8988T (cell line): ENCODE measurements around the gene RAI1.
"Not testable (repeated sequence)": the region's sequence is repeated elsewhere in the genome, so short reads cannot be mapped to it uniquely, and the experiment has no call there.

ENCODE experiments used
- DNase-seq: peaks from one replicate; pipeline ENCODE4 v3.0.0; 2011

The RAI1 gene

GRCh38 chr17:17664064-17664452 lies 17.2 kb upstream of the RAI1 start:
- DNase-seq, result no peak

- DNase-seq, result no peak
These were observed 16.0 kb upstream of the RAI1 start for GRCh38 chr17:17665255-17665654.

- DNase-seq, result no peak
These were observed 15.0 kb upstream of the RAI1 start for GRCh38 chr17:17666111-17666714.

DNA sequence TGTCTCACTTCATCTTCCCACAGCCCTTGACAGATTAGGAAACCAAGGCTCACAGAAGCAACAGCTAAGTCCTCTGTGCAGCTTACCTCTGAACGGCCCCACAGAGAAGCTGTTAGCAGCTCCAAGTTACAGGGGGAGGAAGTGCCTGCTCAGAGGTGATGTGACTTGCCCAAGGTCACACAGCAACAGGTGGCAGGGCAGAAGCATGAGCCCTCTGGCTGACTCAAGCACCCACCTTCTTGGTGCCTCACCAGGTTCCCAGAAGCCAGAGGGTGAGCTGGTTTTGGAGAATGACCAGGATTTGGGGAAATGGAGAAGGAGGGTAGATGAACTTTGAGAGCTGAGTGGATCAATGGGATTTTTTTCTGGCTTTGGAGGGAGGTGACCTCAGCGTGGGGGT lies 14.0 kb upstream of the RAI1 start:
- DNase-seq, result no peak

GRCh38 chr17:17667947-17668346 lies 13.3 kb upstream of the RAI1 start:
- no peak for DNase-seq

DNA sequence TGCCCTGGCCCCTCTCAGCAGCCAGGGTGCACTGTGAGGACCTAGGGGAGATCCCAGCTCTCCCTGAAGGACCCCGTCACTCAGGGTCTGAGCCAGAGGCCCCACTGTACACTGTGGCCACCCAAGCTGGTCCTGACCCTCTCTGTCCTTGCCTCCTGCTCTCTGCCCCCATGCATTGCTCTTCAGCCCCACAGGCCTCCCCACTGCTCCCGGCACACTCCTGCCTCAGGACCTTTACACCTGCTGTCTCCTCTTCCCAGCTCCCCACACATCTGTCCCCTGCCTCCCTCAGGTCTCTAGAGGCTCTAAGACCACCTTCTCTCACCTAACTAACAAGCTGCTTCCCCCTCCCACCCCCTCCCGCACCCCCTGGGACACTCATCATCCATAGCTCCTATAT lies 12.9 kb upstream of the RAI1 start:
- DNase-seq, result no peak

GRCh38 chr17:17668775-17669579 lies 12.3 kb upstream of the RAI1 start:
- no peak for DNase-seq

DNA sequence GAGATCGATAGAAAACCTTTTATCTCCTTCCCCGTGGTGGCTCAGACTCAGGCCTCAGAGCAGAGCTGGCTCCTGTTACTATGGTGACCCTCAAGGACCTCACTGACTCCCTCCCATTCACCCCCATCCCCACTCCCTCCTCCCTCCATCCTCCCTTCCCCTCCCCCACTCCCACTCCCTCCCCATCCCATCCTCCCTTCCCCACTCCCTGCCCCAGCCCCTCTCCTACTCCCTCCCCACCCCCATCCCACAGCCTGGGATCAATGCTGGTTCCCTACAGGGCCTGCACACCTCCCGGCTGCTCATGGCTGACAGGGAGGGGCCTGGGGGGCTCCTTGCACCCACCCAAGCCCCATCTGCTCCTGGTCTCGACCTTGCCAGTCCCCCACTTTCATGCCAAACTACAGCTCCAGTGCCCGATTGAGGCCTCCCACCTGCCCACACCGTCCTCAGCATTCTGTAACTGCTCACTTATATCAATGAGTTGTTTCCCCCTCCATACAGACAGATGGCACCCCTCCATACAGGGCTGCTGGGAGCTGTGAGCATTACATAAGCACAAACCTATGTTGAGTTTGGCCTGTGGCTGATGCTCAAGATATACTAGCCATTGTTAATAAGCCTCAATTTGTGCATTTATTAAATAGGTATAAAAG lies 11.6 kb upstream of the RAI1 start:
- DNase-seq, result no peak

- no peak for DNase-seq
These were observed 10.5 kb upstream of the RAI1 start for GRCh38 chr17:17670701-17671305.

DNA sequence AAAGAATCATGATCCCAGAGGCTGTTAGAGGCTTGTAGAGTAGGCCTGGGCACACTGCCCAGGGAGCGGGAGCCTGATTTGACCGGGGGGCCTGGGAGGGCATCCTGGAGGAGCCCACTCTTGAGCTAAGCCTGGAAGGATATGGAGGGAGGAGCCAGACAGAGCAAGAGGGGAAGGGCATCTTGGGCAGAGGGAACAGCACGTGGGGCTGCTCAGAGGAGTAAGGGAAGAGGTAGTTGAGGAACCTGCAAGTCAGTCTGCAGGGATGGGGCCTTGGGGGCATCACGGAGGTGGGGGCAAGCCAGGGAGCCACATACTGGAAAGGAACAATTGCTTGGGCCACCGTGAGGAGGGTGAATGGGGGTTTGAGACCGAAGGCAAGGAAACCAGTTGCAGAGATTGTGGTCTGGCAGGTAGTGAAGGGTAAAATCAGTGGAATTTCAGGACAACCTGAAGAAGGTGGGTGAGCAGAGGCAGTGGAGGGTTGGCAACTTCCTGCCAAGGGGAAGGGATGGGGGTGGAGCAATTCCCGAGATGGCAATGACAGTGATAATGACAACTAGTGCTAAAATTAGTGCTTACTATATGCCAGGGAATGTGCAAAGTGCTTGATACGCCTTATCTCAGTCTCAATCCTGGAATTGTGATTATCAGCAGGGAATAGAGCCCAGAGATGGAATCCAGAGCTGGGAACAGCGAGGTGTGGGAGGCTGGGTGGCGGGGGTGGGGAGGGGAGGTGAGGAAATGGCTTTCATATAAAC lies 9.7 kb upstream of the RAI1 start:
- no peak for DNase-seq

- no peak for DNase-seq
These were observed 8.5 kb upstream of the RAI1 start for GRCh38 chr17:17672453-17673368.

GRCh38 chr17:17675416-17675815 lies 5.8 kb upstream of the RAI1 start:
- no peak for DNase-seq

DNA sequence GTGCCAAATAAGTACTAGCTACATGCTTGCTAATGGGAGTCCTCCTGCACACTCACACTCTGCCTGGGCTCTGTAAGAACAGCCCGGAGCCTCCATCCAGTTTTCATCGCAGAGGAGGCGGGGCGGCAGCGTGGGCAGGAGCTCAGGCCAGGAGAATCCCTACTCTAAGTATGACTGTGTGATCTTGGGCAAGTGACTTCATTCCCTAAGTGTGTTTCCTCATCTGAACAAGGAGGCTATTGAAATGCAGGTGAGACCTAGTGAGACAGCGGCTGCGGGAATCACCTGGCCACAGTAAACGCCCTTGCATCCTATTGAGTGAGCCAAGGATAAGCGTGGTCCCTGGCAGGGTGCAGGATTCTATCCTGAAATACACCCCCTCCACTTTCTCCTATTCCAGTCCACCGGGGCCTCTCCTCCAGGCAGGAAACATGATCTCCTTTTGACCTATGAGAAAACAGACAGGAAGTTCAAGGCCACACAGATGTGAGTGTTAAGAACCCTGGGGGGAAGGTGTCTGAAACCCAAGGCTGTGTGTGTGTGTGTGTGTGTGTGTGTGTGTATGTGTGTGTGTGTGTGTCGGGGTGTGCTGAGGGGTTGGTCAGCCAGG lies 5.2 kb upstream of the RAI1 start:
- DNase-seq, result no peak

DNA sequence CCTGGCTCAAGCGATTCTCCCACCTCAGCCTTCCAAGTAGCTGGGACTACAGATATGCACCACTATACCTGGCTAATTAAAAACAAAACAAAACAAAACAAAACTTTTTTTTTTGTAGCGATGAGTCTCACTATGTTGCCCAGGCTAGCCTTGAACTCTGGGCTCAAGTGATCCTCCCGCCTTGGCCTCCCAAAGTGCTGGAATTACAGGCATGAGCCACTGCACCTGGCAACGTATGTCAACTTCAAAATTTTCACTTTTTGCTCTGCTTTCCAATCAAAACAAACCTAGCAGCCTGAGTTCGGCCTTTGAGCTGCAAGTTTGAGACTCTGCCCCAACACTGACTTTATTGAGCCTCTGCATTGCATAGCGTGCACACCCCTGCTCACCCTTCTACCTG lies 4.5 kb upstream of the RAI1 start:
- DNase-seq, result no peak

DNA sequence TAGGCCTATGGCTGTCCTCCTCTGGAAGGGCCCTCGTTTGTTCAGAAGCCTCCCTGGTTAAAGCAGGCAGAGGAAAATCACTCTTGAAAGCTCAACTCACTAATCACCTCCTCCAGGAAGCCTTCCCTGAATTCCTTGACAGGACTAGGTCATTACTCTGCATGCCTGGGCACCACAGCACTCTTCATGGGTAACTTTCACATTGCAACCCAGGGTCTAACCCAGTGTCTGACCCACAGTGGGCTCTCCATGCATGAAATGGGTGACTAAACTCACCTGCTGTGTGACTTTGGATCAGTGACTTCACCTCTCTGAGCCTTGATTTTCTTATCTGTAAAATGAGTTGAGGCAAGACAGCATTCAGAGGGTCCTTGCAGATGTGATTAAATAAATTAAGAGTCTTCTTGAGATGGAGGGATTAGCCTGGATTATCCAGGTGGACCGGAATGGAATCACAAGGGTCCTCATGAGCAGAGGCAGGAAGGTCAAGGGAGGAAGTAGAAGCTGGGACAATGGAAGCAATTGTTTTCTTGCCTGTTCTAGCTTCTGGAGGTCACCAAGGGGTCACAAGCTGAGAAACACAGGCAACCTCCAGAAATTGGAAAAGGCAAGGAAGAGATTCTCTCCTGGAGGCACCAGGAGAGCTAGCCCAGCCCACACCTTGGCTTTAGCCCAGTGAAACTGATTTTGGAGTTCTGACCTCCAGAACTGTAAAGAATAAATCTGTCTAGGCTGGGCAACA lies 3.8 kb upstream of the RAI1 start:
- no peak for DNase-seq

DNA sequence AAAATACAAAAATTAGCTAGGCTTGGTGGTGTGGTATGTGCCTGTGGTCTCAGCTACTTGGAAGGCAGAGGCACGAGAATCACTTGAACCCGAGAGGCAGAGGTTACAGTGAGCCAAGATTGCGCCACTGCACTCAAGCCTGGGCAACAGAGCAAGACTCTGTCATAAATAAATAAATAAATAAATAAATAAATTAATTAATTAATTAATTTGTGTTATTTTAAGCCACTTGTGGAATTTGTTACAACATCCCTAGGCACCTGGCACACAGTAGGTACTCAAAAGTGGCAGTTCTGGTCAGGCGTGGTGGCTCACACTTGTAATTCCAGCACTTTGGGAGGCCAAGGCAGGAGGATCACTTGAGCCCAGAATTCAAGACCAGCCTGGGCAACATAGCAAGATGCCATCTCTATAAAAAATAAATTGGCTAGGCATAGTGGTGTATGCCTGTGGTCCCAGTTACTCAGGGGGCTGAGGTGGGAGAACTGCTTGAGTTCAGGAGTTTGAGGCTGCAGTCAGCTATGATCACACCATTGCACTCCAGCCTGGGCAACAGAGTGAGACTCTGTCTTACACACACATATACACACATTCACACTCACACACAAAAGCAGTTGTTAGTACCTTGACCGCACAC lies 3.1 kb upstream of the RAI1 start:
- DNase-seq, result not testable (repeated sequence)

DNA sequence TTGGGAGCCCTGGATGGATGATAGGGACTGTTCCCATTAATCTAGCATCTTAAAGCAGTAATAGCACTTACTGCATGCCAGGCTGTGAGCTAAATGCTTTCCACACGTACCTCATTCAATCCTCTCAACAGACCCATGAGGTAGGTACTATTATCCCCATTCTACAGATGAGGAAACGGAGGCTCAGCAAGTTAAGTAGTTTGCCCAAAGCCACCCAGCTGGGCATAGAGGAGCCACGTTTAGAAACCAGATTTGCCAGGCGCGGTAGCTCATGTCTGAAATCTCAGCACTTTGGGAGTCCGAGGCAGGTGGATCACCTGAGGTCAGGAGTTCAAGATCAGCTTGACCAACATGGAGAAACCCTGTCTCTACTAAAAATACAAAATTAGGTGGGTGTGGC lies 2.0 kb upstream of the RAI1 start:
- no peak for DNase-seq

DNA sequence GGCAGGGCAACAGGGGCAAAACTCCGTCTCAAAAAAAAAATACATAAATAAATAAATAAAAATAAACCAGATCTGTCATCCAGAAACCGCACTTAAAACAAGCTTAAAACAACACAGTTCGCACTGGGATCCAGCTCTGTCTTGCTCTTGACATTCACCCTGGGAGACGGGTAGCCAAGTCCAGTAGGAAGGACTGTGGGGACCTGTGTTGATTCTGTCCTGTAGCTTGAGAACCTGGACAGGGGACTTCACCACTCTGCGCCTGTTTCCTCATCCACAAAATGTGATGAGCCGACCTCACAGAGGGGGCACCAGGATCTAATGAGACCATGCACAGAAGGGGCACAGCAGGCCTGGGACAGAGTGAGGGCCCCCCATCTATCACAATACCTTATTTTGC lies 1.5 kb upstream of the RAI1 start:
- no peak for DNase-seq

DNA sequence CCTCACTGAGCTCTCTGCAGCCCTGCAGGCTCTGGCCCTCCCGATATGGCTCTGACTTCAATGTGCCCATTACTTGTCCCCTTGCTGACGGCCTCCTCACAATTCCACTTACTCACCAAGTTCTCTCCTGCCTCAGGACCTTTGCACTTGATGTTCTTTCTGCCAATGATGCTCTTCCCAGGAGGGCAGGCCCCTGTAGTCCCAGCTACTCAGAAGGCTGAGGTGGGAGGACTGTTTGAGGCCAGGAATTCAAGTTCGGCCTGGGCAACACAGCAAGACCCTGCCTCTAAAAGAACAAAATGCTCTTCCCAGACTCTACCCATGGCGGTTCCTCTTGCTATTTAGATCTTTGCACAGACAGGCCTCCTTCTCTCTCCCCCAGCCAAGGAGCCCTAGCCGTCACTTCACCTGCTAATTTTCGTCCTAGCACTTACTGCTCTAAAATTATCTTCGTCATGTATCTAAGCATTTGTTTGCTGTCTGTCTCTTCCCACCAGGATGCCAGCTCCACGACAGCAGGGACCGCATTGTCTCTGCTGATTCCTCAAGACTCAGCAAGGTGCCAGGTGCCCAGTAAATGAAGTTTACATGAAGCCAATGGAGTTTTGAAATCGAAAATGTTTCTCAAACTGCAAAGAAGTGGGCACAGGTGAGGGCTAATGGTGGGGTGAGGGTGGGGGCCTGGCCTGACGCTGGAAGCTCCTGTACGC lies 626 bp upstream of the RAI1 start:
- DNase-seq, result no peak
